GM12875 (cell line): ENCODE results near the gene MAML3.

Source experiments
- H3K4me3 ChIP-seq: one replicate; pipeline ENCODE4 v1.5.1; 2011; ENCODE audit warnings: low read depth, low read length, control low read depth
- CTCF ChIP-seq: IDR thresholded peaks from 2 replicates; pipeline ENCODE4 v1.5.1; 2011; ENCODE audit warnings: low read depth, mild to moderate bottlenecking, control low read depth, inconsistent platforms, low read length, moderate library complexity, borderline replicate concordance; ENCODE audit not compliant: insufficient read depth

The MAML3 gene

GRCh38 chr4:140150886-140151698, 2.9 kb downstream of the MAML3 start:
- H3K4me3 ChIP-seq: peak overlapping the region; percentile 45
- no peak for TF ChIP-seq CTCF

- H3K4me3 ChIP-seq: peak overlapping the region; percentile 19
- TF ChIP-seq CTCF: no peak
Observed at GRCh38 chr4:140150636-140150885, 3.4 kb downstream of the MAML3 start.

- H3K4me3 ChIP-seq: peak overlapping the region; percentile 19
- no peak for TF ChIP-seq CTCF
Observed at GRCh38 chr4:140149846-140150635, 3.9 kb downstream of the MAML3 start.

- TF ChIP-seq CTCF: no peak
- no peak overlapping the region for H3K4me3 ChIP-seq
Observed at GRCh38 chr4:140144050-140144449, 9.9 kb downstream of the MAML3 start.

GRCh38 chr4:140141210-140141835, 12.7 kb downstream of the MAML3 start:
- TF ChIP-seq CTCF: no peak
- no peak overlapping the region for H3K4me3 ChIP-seq

GRCh38 chr4:140140566-140140965, 13.4 kb downstream of the MAML3 start:
- no peak for TF ChIP-seq CTCF
- H3K4me3 ChIP-seq: no peak overlapping the region
